Right lobe of liver (tissue), 6 donors: Measurements from ENCODE around the gene PRDM2. TPM values are rescaled to one million over a fixed set of nuclear protein-coding genes. Genes with fewer than 3 reads are reported as not detected.

ENCODE experiments used
- ATAC-seq, 4 donors: fragments of 200-7000 bp; cut with Tn5 transposase; one replicate each; pipeline ENCODE4 v1.9.1; 2020; ENCODE audit warnings: mild to moderate bottlenecking in 4 of 4, moderate library complexity in 4 of 4
- DNase-seq, 3 donors: peaks; one replicate each; pipeline ENCODE4 v3.0.0-alpha.2; 2020
- H3K27ac ChIP-seq, 3 donors: fragments of 200-600 bp; one replicate each; pipeline ENCODE4 v1.8.0; 2022
- H3K27me3 ChIP-seq, 2 donors: fragments of 200-600 bp; one replicate each; pipeline ENCODE4 v1.8.0; 2022
- H3K36me3 ChIP-seq, 4 donors: fragments of 200-600 bp; sonication (generic) in 1 of 4; one replicate each; pipeline versions ENCODE4 v1.5.1 to v1.8.0; 2017 to 2022; ENCODE audit warnings: control low read depth in 1 of 4
- H3K4me1 ChIP-seq, 4 donors: fragments of 200-600 bp; sonication (generic) in 1 of 4; one replicate each; pipeline versions ENCODE4 v1.5.1 to v1.8.0; 2017 to 2022; ENCODE audit warnings: control low read depth in 1 of 4
- H3K4me3 ChIP-seq, 3 donors: fragments of 200-600 bp; one replicate each; pipeline ENCODE4 v1.8.0; 2022
- H3K9me3 ChIP-seq, 4 donors: fragments of 200-600 bp; sonication (generic) in 1 of 4; one replicate each; pipeline versions ENCODE4 v1.5.1 to v1.8.0; 2017 to 2022; ENCODE audit warnings: control low read depth in 1 of 4
- CTCF ChIP-seq, 4 donors: fragments of 200-600 bp in 3 of 4; fragments of 450-650 bp in 1 of 4; IDR thresholded peaks; one replicate each; pipeline versions ENCODE4 v1.5.1 to v1.8.0; 2016 to 2022; ENCODE audit warnings: antibody characterized with exemption in 4 of 4, mild to moderate bottlenecking in 2 of 4
- POLR2A ChIP-seq: fragments of 450-650 bp; IDR thresholded peaks from one replicate; pipeline ENCODE4 v1.6.1; 2017; ENCODE audit warnings: antibody characterized with exemption, mild to moderate bottlenecking
- WGBS: methylation state at CpG from one replicate; pipeline ENCODE4 v1.1.6; 2018; ENCODE audit warnings: low coverage, low lambda C conversion rate; ENCODE audit not compliant: insufficient coverage; ENCODE audit errors: missing lambda C conversion rate; 5-methylcytosine and 5-hydroxymethylcytosine counted together
- intact Hi-C, 2 donors: fragments of 100-400 bp; cut with DNase I; formaldehyde crosslinking; loops; one replicate each; pipeline versions ENCODE4 v1.11.2 to v1.14.1; 2022
- total RNA-seq, 6 experiments: library from RNA; depleted of rRNA in 2 of 6; stranded (reverse); fragments of >200 nt in 2 of 6; fragmentation: NEBNext Ultra II Directional in 3 of 6; extraction: Animal tissue kit (Norgen Biotek cat#: 25700) in 3 of 6; gene quantifications; one replicate each; pipeline versions ENCODE4 v1.1.0 to v1.2.4, GENCODE V29; 2016 to 2023
- donor health status: DM: no; HTN: yes; CAD: no.
- donor health status: DM: no; HTN: no; CAD: no.
- donor health status: DM: no; HTN: no; CAD: no.
- donor health status: DM: no; HTN: yes; CAD: no.
- donor health status: DM: no; HTN: yes; CAD: no.

The PRDM2 gene
- total RNA-seq, 6 experiments from 2014 or later, result 7.4 to 16.9 (median 12.5) TPM

- Histone ChIP-seq H3K9me3 (no peaks in the 10 kb centered on the region), H3K4me1 (peaks cover 0 to 12% (median 5%) of the 10 kb centered on the region in 4 donors), H3K4me3 (no peak overlapping the region), H3K27me3 (no peaks in the 10 kb centered on the region), H3K27ac (no peak overlapping the region), H3K36me3 (no peaks in the 10 kb centered on the region)
- ATAC-seq (no peak), DNase-seq (no peak)
- 80% methylated on average over 1 of the region's 8 CpGs for WGBS
- TF ChIP-seq CTCF (IDR thresholded peaks at IDR 0.05), result no peak
- no peak for TF ChIP-seq POLR2A
- intact Hi-C loops, result no loop called here
These were observed 62.7 kb downstream of the PRDM2 start for GRCh38 chr1:13762642-13763041.

- H3K27me3 ChIP-seq, result no peaks in the 10 kb centered on the region
- H3K27ac ChIP-seq, result no peak overlapping the region
- no peaks in the 10 kb centered on the region for H3K9me3 ChIP-seq
- no peak overlapping the region for H3K4me3 ChIP-seq
- DNase-seq (no peak), ATAC-seq (no peak)
- WGBS, result 84% methylated on average over 2 of the region's 2 CpGs
- no peaks in the 10 kb centered on the region for H3K36me3 ChIP-seq
- peaks cover 0 to 12% (median 5%) of the 10 kb centered on the region in 4 donors for H3K4me1 ChIP-seq
- intact Hi-C loops, result no loop called here
- TF ChIP-seq CTCF (IDR thresholded peaks at IDR 0.05) (no peak), POLR2A (no peak)
These were observed 63.2 kb downstream of the PRDM2 start for GRCh38 chr1:13763222-13763621.

- TF ChIP-seq POLR2A (no peak), CTCF (IDR thresholded peaks at IDR 0.05) (no peak)
- Histone ChIP-seq H3K4me3 (no peak overlapping the region), H3K36me3 (no peaks in the 10 kb centered on the region), H3K9me3 (no peaks in the 10 kb centered on the region), H3K4me1 (peaks cover 0 to 12% (median 5%) of the 10 kb centered on the region in 4 donors), H3K27ac (no peak overlapping the region), H3K27me3 (no peaks in the 10 kb centered on the region)
- no peak for DNase-seq
- intact Hi-C loops, result no loop called here
- 82% methylated on average over 6 of the region's 6 CpGs for WGBS
- ATAC-seq, result no peak
These were observed 64.0 kb downstream of the PRDM2 start for GRCh38 chr1:13763991-13764390.

- Histone ChIP-seq H3K27ac (no peak overlapping the region), H3K4me1 (peaks cover 0 to 11% (median 5%) of the 10 kb centered on the region in 4 donors), H3K9me3 (no peaks in the 10 kb centered on the region), H3K36me3 (no peaks in the 10 kb centered on the region), H3K4me3 (no peak overlapping the region), H3K27me3 (no peaks in the 10 kb centered on the region)
- DNase-seq (no peak), ATAC-seq (no peak)
- TF ChIP-seq CTCF (IDR thresholded peaks at IDR 0.05) (no peak), POLR2A (no peak)
- 74% methylated on average over 6 of the region's 6 CpGs for WGBS
- intact Hi-C loops, result no loop called here
These were observed 64.8 kb downstream of the PRDM2 start for GRCh38 chr1:13764588-13765332.
